ENCODE results near the gene SLC6A13.

DNA sequence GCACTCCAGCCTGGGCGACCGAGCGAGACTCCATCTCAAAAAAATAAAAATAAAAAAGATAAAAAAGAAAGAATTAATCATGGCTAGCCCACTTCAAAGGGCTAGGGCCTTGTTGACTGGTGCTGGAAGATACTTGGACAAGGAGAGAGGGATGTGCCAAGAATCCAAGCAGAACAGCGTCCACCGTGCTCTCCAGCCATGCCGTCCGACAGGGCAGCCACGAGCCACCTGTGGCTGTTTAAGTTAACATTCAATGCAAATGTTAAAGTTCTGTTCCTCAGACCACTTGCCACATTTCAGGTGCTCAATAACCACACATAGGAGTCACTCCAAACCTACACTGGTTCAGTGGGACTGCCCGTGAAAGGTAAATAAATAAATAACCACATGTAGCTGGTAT is 21.4 kb downstream of the SLC6A13 start:
- TF ChIP-seq, protein P1, sequence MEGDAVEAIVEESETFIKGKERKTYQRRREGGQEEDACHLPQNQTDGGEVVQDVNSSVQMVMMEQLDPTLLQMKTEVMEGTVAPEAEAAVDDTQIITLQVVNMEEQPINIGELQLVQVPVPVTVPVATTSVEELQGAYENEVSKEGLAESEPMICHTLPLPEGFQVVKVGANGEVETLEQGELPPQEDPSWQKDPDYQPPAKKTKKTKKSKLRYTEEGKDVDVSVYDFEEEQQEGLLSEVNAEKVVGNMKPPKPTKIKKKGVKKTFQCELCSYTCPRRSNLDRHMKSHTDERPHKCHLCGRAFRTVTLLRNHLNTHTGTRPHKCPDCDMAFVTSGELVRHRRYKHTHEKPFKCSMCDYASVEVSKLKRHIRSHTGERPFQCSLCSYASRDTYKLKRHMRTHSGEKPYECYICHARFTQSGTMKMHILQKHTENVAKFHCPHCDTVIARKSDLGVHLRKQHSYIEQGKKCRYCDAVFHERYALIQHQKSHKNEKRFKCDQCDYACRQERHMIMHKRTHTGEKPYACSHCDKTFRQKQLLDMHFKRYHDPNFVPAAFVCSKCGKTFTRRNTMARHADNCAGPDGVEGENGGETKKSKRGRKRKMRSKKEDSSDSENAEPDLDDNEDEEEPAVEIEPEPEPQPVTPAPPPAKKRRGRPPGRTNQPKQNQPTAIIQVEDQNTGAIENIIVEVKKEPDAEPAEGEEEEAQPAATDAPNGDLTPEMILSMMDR (IDR thresholded peaks at IDR 0.05): no peak
- TF ChIP-seq POLR2A (IDR thresholded peaks at IDR 0.05): no peak
